Coronary artery (tissue), 2 donors: Measurements from ENCODE around the gene C11orf68.
A peak's percentile ranks its signal among the peaks of the same experiment; 100 is the strongest.

ENCODE experiments used
- DNase-seq: peaks from one replicate; pipeline ENCODE4 v3.0.0-alpha.2; 2017; ENCODE audit warnings: low spot score
- H3K27ac ChIP-seq, 2 donors: fragments of 200-600 bp; sonication (generic); one replicate each; pipeline ENCODE4 v1.5.1; 2016 to 2019
- H3K4me3 ChIP-seq: fragments of 200-600 bp; sonication (generic); 2 replicates; pipeline ENCODE4 v1.5.1; 2016; ENCODE audit warnings: mild to moderate bottlenecking, moderate library complexity
- TF ChIP-seq, protein P1 (sequence below): fragments of 200-600 bp; sonication (generic); IDR thresholded peaks from one replicate; pipeline ENCODE4 v1.5.1; 2019; ENCODE audit warnings: antibody characterized with exemption

The C11orf68 gene

DNA sequence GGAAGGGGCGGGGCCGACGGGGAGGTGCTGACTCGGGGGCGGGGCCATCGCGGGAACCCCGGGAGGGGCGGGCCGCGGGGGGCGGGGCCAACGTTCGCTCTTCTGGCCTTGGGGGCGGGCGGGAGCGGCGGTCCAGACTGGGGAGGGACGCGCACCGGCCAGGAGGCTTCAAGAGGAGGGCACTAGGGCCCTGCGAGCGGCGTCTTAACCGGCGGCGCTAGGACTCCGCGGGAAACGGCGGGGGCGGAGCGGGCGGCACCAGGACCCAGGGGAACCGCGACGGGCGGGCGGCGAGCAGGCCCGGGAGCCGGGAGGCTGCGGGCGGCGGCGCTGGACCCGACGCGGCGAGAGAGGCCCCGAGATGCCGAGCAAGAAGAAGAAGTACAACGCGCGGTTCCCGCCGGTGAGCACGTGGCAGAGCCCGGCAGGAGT, 295 bp upstream of the C11orf68 start, which contains the start of gene DRAP1:
Gene DRAP1, plus strand, starts transcription at position 286 of the 432 bp plus-strand sequence. Its CDS starts 76 bp downstream, at position 362.
- DNase-seq: peak; percentile 99
- Histone ChIP-seq H3K27ac (peak within 1 kb of the TSS; percentile 96 to 98), H3K4me3 (peak within 1 kb of the TSS; percentile 88)
- TF ChIP-seq, protein P1, sequence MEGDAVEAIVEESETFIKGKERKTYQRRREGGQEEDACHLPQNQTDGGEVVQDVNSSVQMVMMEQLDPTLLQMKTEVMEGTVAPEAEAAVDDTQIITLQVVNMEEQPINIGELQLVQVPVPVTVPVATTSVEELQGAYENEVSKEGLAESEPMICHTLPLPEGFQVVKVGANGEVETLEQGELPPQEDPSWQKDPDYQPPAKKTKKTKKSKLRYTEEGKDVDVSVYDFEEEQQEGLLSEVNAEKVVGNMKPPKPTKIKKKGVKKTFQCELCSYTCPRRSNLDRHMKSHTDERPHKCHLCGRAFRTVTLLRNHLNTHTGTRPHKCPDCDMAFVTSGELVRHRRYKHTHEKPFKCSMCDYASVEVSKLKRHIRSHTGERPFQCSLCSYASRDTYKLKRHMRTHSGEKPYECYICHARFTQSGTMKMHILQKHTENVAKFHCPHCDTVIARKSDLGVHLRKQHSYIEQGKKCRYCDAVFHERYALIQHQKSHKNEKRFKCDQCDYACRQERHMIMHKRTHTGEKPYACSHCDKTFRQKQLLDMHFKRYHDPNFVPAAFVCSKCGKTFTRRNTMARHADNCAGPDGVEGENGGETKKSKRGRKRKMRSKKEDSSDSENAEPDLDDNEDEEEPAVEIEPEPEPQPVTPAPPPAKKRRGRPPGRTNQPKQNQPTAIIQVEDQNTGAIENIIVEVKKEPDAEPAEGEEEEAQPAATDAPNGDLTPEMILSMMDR: no peak

DNA sequence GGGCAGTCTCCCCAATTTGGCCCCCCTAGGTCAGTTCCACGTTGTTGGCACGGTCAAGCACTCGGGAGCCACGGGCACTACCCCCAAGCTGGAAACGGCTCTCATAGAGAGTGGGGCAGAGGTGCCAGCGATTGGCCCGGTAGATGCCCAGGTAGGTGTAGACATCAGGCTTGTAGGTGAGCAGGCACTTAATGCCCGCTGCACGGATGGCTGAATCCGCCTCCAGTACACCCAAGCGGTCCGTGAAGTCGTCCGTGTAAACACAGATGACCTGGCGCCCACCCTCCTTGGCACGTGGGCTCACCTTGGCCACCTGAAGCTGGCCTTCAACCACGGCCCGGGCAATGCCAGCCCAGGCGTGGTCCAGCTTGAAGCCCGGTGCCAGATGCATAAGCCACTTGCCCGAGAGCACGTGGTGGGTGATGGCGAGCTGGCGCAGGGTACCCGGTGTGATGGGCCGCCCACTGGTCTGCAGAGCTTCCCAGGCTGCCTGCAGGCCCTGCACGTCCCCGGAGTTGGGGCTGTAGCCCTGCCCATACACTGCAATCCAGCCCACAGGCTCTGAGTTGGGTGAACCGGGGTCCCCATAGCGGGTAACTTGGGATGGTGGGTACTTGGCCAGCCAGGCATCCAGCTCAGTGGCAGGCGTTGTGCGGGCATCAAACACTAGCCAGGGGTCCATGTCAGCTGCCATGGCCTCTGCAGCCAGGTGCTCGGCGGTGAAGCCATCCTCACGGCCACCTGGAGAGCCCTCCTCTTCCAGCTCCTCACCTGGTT, 1.2 kb downstream of the C11orf68 start:
- no peak for DNase-seq
- Histone ChIP-seq H3K4me3 (peak overlapping the region; percentile 82), H3K27ac (peak overlapping the region; percentile 96 to 98)
- TF ChIP-seq, protein P1: no peak

DNA sequence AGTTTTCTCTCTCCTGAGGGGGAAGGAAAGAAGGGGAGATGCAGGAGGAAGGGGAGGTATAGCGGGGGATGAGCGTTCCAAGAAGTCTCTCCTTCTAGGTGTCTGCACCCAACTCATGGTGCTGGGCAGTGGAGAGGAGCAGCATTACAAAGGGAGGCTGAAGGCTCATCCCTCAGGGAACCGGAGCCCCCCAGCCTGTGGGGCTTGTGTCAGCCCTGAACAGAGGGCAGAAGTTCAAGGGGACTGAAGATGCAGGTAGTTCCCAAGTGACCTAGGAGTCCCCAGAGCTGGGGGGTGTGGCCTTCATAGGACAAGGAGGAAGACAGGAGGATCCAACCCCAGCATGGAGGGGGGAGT, 1.8 kb downstream of the C11orf68 start:
- TF ChIP-seq, protein P1: no peak
- Histone ChIP-seq H3K4me3 (peak overlapping the region; percentile 82), H3K27ac (peak overlapping the region; percentile 96 to 98)
- no peak for DNase-seq

DNA sequence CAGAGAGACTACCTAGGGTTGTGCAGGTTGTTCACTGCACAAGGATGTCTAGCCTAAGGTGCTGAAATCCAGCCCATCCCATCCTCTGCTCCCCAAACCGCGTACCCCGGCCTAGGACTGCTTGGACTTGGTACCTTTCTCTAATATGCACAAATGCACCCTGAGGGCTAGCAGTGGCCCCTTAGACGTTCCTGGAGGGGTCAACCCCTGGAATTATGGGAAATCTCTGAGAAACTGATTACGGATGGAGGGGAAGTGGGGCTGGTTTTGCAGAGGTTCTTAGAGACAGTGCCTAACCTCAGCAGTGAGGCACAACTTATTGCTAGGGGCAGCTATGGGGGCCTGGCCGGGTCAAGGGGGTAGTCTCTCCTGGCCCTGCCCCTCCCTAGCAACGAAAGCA, 2.5 kb downstream of the C11orf68 start:
- peak overlapping the region; percentile 82 for H3K4me3 ChIP-seq
- peak overlapping the region; percentile 96 to 98 for H3K27ac ChIP-seq
- DNase-seq: no peak
- TF ChIP-seq, protein P1: no peak

DNA sequence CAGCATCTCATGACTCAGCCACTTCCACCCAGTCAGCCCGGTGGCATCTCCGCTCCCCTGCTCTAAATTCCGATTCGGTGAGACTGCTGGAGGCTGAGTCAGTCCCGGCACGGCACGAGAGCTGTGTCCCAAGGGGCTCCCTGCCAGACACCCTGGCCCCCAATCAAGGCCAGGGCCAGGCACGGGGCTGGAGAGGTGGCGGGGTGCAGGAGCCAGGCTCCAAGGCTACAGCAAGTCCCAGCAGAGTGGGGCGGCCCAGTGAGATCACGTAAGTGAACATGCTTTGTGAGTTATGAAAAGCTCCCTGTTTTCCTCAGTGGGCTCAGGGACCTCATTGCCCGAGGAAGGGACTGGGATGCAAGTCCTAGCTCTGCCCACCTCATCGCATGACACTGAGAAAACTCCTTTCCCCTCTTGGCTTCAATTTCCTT, 3.0 kb downstream of the C11orf68 start:
- peak; percentile 96 for DNase-seq

DNA sequence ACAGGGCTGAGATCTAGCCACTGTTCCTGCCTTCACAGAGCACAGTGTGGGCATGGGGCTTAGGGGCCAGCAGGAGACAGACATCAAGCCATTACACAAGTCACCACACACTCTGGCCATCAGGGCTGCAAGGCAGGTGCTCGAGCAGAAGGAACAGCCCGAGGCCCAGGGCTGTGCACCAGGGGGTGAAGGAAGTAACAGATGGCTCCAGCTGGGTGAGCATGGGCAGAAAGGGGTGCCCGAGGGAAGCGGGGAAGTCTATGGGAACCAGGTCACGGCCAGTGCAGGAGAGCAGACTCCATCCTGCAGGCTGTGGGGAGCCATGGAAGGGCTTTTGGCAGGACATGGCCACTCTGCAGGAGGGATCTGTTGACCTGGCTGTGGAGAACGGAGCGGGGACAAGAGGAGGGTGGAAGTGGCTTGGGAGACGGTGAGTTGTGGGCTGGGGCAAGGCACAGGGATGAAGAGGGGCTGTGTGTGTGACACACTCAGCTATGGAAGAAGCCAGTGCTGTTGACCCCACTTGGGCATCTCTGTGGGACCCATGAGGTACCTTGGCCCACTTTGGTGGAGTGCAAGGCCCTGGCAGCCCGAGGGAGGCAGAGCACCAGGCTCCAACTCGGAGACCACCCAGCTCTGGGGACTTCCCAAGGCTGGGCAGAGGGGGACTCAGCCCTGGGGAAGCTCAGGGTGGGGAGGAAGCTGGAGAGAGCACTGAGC, 3.6 kb downstream of the C11orf68 start:
- TF ChIP-seq, protein P1: no peak
- no peak for DNase-seq
- peak overlapping the region; percentile 82 for H3K4me3 ChIP-seq
- H3K27ac ChIP-seq: peak overlapping the region; percentile 96 to 98

More for the DNA sequence above, 3.0 kb downstream of the C11orf68 start:
- TF ChIP-seq, protein P1: no peak
- Histone ChIP-seq H3K4me3 (peak overlapping the region; percentile 82), H3K27ac (peak overlapping the region; percentile 96 to 98)
